Calu3 (cell line): Measurements from ENCODE around the gene SRL. TPM values are rescaled to one million over a fixed set of nuclear protein-coding genes. Genes with fewer than 3 reads are reported as not detected.

Source experiments
- BruUV-seq: library from RNA; stranded (reverse); fragments of 400-500 nt; replicated peaks from 2 replicates; lab custom pipeline; 2021; lab: Mats Ljungman, UMichigan
- CTCF ChIA-PET: fragments of 300-600 bp; sonication (Branson Sonifier 250); formaldehyde crosslinking; loops from one replicate; lab custom pipeline; 2022; ENCODE audit warnings: antibody characterized with exemption; lab: Charles Lee
- DNase-seq: peaks from one replicate; pipeline ENCODE4 v3.0.0; 2022
- H3K27ac Mint-ChIP-seq: one replicate; pipeline ENCODE4 v1.8.0; 2022; ENCODE audit warnings: mixed read lengths; ENCODE audit not compliant: unreplicated experiment
- H3K27me3 Mint-ChIP-seq: one replicate; pipeline ENCODE4 v1.8.0; 2022; ENCODE audit warnings: mixed read lengths; ENCODE audit not compliant: unreplicated experiment
- H3K36me3 Mint-ChIP-seq: one replicate; pipeline ENCODE4 v1.8.0; 2022; ENCODE audit warnings: mild to moderate bottlenecking, moderate library complexity, mixed read lengths; ENCODE audit not compliant: insufficient read depth, unreplicated experiment
- H3K4me1 Mint-ChIP-seq: one replicate; pipeline ENCODE4 v1.8.0; 2022; ENCODE audit warnings: mild to moderate bottlenecking, low read depth, mixed read lengths; ENCODE audit not compliant: unreplicated experiment
- H3K4me3 Mint-ChIP-seq: one replicate; pipeline ENCODE4 v1.8.0; 2022; ENCODE audit warnings: mild to moderate bottlenecking, low read depth, moderate library complexity, mixed read lengths; ENCODE audit not compliant: unreplicated experiment
- H3K9me3 Mint-ChIP-seq: one replicate; pipeline ENCODE4 v1.8.0; 2022; ENCODE audit warnings: low read depth, mixed read lengths; ENCODE audit not compliant: unreplicated experiment
- CTCF ChIP-seq: fragments of 200-600 bp; IDR thresholded peaks from one replicate; pipeline ENCODE4 v1.8.0; 2022; ENCODE audit warnings: antibody characterized with exemption; ENCODE audit not compliant: unreplicated experiment
- intact Hi-C: fragments of 100-400 bp; cut with micrococcal nuclease; formaldehyde crosslinking; loops from one replicate; pipeline ENCODE4 v1.10.0; 2022; ENCODE audit not compliant: unreplicated experiment
- total RNA-seq: library from RNA; stranded (reverse); gene quantifications from 2 replicates; pipeline ENCODE4 v1.2.3, GENCODE V29; 2022

The SRL gene
- total RNA-seq, 1 experiment from 2014 or later = not detected

GRCh38 chr16:4264546-4264945 is 22.7 kb upstream of the SRL start:
- Mint-ChIP-seq H3K4me1 (no peaks in the 10 kb centered on the region), H3K27me3 (no peaks in the 10 kb centered on the region), H3K4me3 (no peak overlapping the region), H3K27ac (no peak overlapping the region), H3K9me3 (no peaks in the 10 kb centered on the region), H3K36me3 (peaks cover 32% of the 10 kb centered on the region)
- BruUV-seq = no TSS peak
- CTCF ChIA-PET = interaction anchor here (1.0 kb wide), 1 partner anchor 10 kb away, joined by 3 read pairs; no protein-coding TSS in a partner anchor
- DNase-seq = no peak
- intact Hi-C loops = no loop called here
- TF ChIP-seq CTCF = no peak

- intact Hi-C loops = no loop called here
- H3K36me3 Mint-ChIP-seq = peaks cover 35% of the 10 kb centered on the region
- no peak for DNase-seq
Measured at GRCh38 chr16:4263504-4264436, 21.9 kb upstream of the SRL start.

GRCh38 chr16:4262303-4262835 is 20.5 kb upstream of the SRL start:
- DNase-seq = no peak
- TF ChIP-seq CTCF = no peak
- intact Hi-C loops = no loop called here
- CTCF ChIA-PET = no interaction called here
- Mint-ChIP-seq H3K27ac (no peak overlapping the region), H3K36me3 (peaks cover 47% of the 10 kb centered on the region), H3K4me1 (no peaks in the 10 kb centered on the region), H3K4me3 (no peak overlapping the region), H3K9me3 (no peaks in the 10 kb centered on the region), H3K27me3 (no peaks in the 10 kb centered on the region)
- no TSS peak for BruUV-seq

More at GRCh38 chr16:4263504-4264436, 21.9 kb upstream of the SRL start:
- Mint-ChIP-seq H3K4me1 (no peaks in the 10 kb centered on the region), H3K27me3 (no peaks in the 10 kb centered on the region), H3K27ac (no peak overlapping the region), H3K9me3 (no peaks in the 10 kb centered on the region), H3K4me3 (no peak overlapping the region)
- no TSS peak for BruUV-seq
- TF ChIP-seq CTCF = no peak
- CTCF ChIA-PET = interaction anchor here (1.0 kb wide), 1 partner anchor 10 kb away, joined by 3 read pairs; no protein-coding TSS in a partner anchor

GRCh38 chr16:4261557-4262172 is 19.8 kb upstream of the SRL start:
- H3K27ac Mint-ChIP-seq = no peak overlapping the region
- no peaks in the 10 kb centered on the region for H3K4me1 Mint-ChIP-seq
- no peaks in the 10 kb centered on the region for H3K9me3 Mint-ChIP-seq
- no peak overlapping the region for H3K4me3 Mint-ChIP-seq
- CTCF ChIA-PET = no interaction called here
- peaks cover 55% of the 10 kb centered on the region for H3K36me3 Mint-ChIP-seq
- DNase-seq = peak; percentile 24
- no TSS peak for BruUV-seq
- H3K27me3 Mint-ChIP-seq = no peaks in the 10 kb centered on the region
- intact Hi-C loops = no loop called here
- TF ChIP-seq CTCF = peak; percentile 63
